ENCODE measurements around the gene KRTAP10-7. TPM values are rescaled to one million over a fixed set of nuclear protein-coding genes. Genes with fewer than 3 reads are reported as not detected.

Gene KRTAP10-7
- total RNA-seq, 4 donors from 2014 or later = not detected

- 85% methylated on average over 16 of the region's 16 CpGs; no CpG with 5 or more reads in 1 of the 2 donors for WGBS, 2 donors (ENCODE audit: low coverage in 1 of 2)
- H3K27me3 ChIP-seq = no peaks in the 10 kb centered on the region
- TF ChIP-seq POLR2A (IDR thresholded peaks at IDR 0.05) (no peak), EP300 (IDR thresholded peaks at IDR 0.05; ENCODE audit: low read depth) (no peak), CTCF (IDR thresholded peaks at IDR 0.05) (no peak), POLR2AphosphoS5 (IDR thresholded peaks at IDR 0.05) (no peak)
- intact Hi-C loops (cut with DNase I; ENCODE audit: low total_unique reads) (no loop called here), in situ Hi-C loops (cut with MboI; ENCODE audit: low pct_ligation_motif_present in 1 of 4, low pct_unique_long_range_greater_than_20kb in 1 of 4, low sequenced_read_pairs in 3 of 4) (no loop called here)
- no peak for DNase-seq
- H3K9me3 ChIP-seq = peaks cover 0 to 6% of the 10 kb centered on the region in 2 donors
- no peaks in the 10 kb centered on the region for H3K36me3 ChIP-seq
- no peak overlapping the region for H3K4me3 ChIP-seq
- H3K27ac ChIP-seq = no peak overlapping the region
- H3K4me1 ChIP-seq = peaks cover 0 to 3% (median 0%) of the 10 kb centered on the region in 4 donors
Measured at GRCh38 chr21:44616591-44616926, 16.2 kb downstream of the KRTAP10-7 start.

DNA sequence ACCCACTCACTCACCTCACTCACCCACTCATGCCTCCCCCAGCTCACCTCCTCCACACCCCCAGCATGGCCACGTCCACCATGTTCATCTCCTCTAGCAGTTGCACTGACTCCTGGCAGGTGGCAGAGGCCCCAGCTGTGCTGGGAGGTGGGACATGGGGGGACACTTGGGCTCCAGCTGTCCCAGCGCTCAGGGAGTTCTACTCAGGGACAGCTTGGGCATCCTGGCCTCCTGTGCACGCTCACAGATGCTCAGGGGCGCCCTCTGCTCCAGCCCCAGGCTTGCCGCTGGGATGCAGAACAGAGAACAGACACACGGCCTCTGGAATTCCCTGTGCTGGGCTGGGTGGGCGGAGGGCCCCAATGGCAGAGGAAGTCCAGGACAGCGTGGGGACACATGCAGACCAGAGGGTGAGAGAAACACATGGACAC lies 16.7 kb downstream of the KRTAP10-7 start:
- 59% methylated on average over 8 of the region's 8 CpGs; no CpG with 5 or more reads in 1 of the 2 donors for WGBS, 2 donors (ENCODE audit: low coverage in 1 of 2)
- Histone ChIP-seq H3K9me3 (peaks cover 0 to 6% of the 10 kb centered on the region in 2 donors), H3K27ac (no peak overlapping the region), H3K36me3 (no peaks in the 10 kb centered on the region), H3K4me3 (no peak overlapping the region), H3K27me3 (no peaks in the 10 kb centered on the region), H3K4me1 (peaks cover 0 to 3% (median 0%) of the 10 kb centered on the region in 4 donors)
- in situ Hi-C loops (cut with MboI; ENCODE audit: low pct_ligation_motif_present in 1 of 4, low pct_unique_long_range_greater_than_20kb in 1 of 4, low sequenced_read_pairs in 3 of 4) = no loop called here
- intact Hi-C loops (cut with DNase I; ENCODE audit: low total_unique reads) = no loop called here
- TF ChIP-seq POLR2AphosphoS5 (IDR thresholded peaks at IDR 0.05) (no peak), POLR2A (IDR thresholded peaks at IDR 0.05) (no peak), CTCF (IDR thresholded peaks at IDR 0.05) (no peak), EP300 (IDR thresholded peaks at IDR 0.05; ENCODE audit: low read depth) (no peak)
- no peak for DNase-seq

DNA sequence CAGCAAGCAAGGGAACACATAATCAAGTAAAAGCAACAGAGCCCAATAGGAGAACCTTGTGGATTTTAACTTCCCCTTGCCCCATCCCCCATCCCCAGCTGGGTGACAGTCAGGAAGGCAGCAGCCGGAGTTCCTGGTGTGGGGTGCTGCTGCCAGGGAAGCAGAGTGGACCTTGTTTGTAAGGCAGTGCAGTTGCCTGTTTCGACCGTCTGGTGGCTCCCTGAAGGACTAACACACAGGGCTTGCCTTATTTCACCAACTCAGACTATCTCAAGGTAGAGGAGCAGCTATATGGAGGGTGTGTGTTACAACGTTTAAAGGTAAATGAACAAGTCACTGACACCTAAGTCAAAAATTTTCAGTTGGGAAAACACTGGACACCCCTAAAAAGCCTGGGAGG lies 18.1 kb downstream of the KRTAP10-7 start:
- WGBS, 2 donors (ENCODE audit: low coverage in 1 of 2) = 39% methylated on average over 4 of the region's 4 CpGs; no CpG with 5 or more reads in 1 of the 2 donors
- H3K27ac ChIP-seq = peak overlapping the region in 1 of 4 donors; percentile 3
- H3K9me3 ChIP-seq = peaks cover 5 to 13% of the 10 kb centered on the region in 2 donors
- in situ Hi-C loops (cut with MboI; ENCODE audit: low pct_ligation_motif_present in 1 of 4, low pct_unique_long_range_greater_than_20kb in 1 of 4, low sequenced_read_pairs in 3 of 4) = no loop called here
- DNase-seq = peak; percentile 22
- no peak overlapping the region for H3K4me3 ChIP-seq
- peaks cover 0 to 3% (median 0%) of the 10 kb centered on the region in 4 donors for H3K4me1 ChIP-seq
- no peaks in the 10 kb centered on the region for H3K36me3 ChIP-seq
- no peaks in the 10 kb centered on the region for H3K27me3 ChIP-seq
- intact Hi-C loops (cut with DNase I; ENCODE audit: low total_unique reads) = no loop called here
- TF ChIP-seq POLR2A (IDR thresholded peaks at IDR 0.05) (no peak), CTCF (IDR thresholded peaks at IDR 0.05) (peak in 1 of 5 experiments; percentile 25)

DNA sequence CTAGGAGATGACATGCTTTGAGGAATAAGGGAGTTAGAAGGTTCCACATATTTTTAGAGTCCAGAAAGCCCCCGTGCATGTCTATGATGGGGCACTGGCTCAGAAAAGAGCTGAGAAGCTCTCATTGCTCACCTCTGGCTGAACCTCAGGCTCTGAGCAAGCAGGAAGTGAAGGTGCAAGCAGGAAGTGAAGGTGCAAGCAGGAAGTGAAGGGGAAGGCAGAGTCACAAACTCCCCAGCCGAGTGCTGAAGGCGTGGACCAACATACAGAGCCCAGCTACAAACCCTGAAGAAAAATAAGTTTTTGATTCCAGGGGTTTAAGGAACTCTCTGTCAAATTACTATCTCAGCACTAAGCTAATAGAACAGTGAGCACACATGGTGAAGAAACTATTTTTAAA lies 18.5 kb downstream of the KRTAP10-7 start:
- 65 to 100% methylated on average over 1 to 3 of the region's 3 CpGs for WGBS, 2 donors (ENCODE audit: low coverage in 1 of 2)
- Histone ChIP-seq H3K36me3 (no peaks in the 10 kb centered on the region), H3K4me3 (no peak overlapping the region), H3K9me3 (peaks cover 9 to 17% of the 10 kb centered on the region in 2 donors), H3K27me3 (no peaks in the 10 kb centered on the region), H3K4me1 (peaks cover 0 to 3% (median 0%) of the 10 kb centered on the region in 4 donors), H3K27ac (peak overlapping the region in 2 of 4 donors; percentile 3 to 9)
- in situ Hi-C loops (cut with MboI; ENCODE audit: low pct_ligation_motif_present in 1 of 4, low pct_unique_long_range_greater_than_20kb in 1 of 4, low sequenced_read_pairs in 3 of 4) (no loop called here), intact Hi-C loops (cut with DNase I; ENCODE audit: low total_unique reads) (no loop called here)
- TF ChIP-seq EP300 (IDR thresholded peaks at IDR 0.05; ENCODE audit: low read depth) (no peak), CTCF (IDR thresholded peaks at IDR 0.05) (no peak), POLR2AphosphoS5 (IDR thresholded peaks at IDR 0.05) (no peak), POLR2A (IDR thresholded peaks at IDR 0.05) (no peak)
- no peak for DNase-seq
